ENCODE data around the gene GDPD3. TPM values are rescaled to one million over a fixed set of nuclear protein-coding genes. Genes with fewer than 3 reads are reported as not detected.

GDPD3 gene
- total and polyA plus RNA-seq, 2 experiments from 2014 or later: 0.94 to 1.4 TPM

GRCh38 chr16:30063278-30063892, 50.0 kb downstream of the GDPD3 start:
- no peak for TF ChIP-seq EZH2 (IDR thresholded peaks at IDR 0.05; ENCODE audit: low read depth, unreplicated experiment)
- no peak for TF ChIP-seq STAT1 (IDR thresholded peaks at IDR 0.05; ENCODE audit: unreplicated experiment)
- TF ChIP-seq POLR2AphosphoS5 (IDR thresholded peaks at IDR 0.05; ENCODE audit: low read depth): no peak
- no peak for TF ChIP-seq CREB1 (CRISPR knock-in tag; IDR thresholded peaks at IDR 0.05; ENCODE audit: low read depth)
- no peak for TF ChIP-seq REST (IDR thresholded peaks at IDR 0.05; ENCODE audit: unreplicated experiment)
- TF ChIP-seq ETS1 (IDR thresholded peaks at IDR 0.05): no peak
- no peak for TF ChIP-seq ZNF114 (CRISPR knock-in tag; IDR thresholded peaks at IDR 0.05)
- no peak for TF ChIP-seq CTCF (conservative IDR thresholded peaks at IDR 0.05; ENCODE audit: low read depth in 2 of 2)
- no peak for TF ChIP-seq NANOG (IDR thresholded peaks at IDR 0.05; ENCODE audit: borderline replicate concordance)
- no peak for TF ChIP-seq ZNF462 (CRISPR knock-in tag; IDR thresholded peaks at IDR 0.05)
- TF ChIP-seq EZH2phosphoT487 (IDR thresholded peaks at IDR 0.05; ENCODE audit: unreplicated experiment): no peak
- TF ChIP-seq ZNF331 (CRISPR knock-in tag; IDR thresholded peaks at IDR 0.05; ENCODE audit: low read depth): no peak
- TF ChIP-seq JUNB (IDR thresholded peaks at IDR 0.05; ENCODE audit: unreplicated experiment): no peak
- peak overlapping the region; percentile 84 for H2AFZ ChIP-seq
- ATAC-seq (no peak), DNase-seq (ENCODE audit: low spot score) (no peak)
- H3K79me2 ChIP-seq (replicated peaks; ENCODE audit: insufficient read depth): peaks cover 27% of the 10 kb centered on the region
- no peaks in the 10 kb centered on the region for H3K27me3 ChIP-seq (ENCODE audit: insufficient read depth)
- 0 out of 2 replicates have a peak overlapping the region, but pooled peaks have one; percentile 96 for H3K27ac ChIP-seq (ENCODE audit: low read depth)
- peaks cover 19% of the 10 kb centered on the region; the same call in 1 of the 2 replicates for H4K20me1 ChIP-seq (replicated peaks; ENCODE audit: insufficient read depth)
- Mint-ChIP-seq H3K4me3 (peak overlapping the region; percentile 96), H3K9me3 (no peaks in the 10 kb centered on the region; the same call in 2 of the 3 replicates), H3K27me3 (ENCODE audit: insufficient read depth, low read depth, poor library complexity) (peaks cover 24% of the 10 kb centered on the region), H3K4me1 (peaks cover 23% of the 10 kb centered on the region), H3K36me3 (ENCODE audit: low read depth) (peaks cover 23% of the 10 kb centered on the region), H3K27ac (no peak overlapping the region)
- peaks cover 8% of the 10 kb centered on the region for H3K36me3 ChIP-seq (ENCODE audit: insufficient read depth)
- peaks cover 30% of the 10 kb centered on the region for H3F3A ChIP-seq (replicated peaks; ENCODE audit: low read depth)
- no peaks in the 10 kb centered on the region for H3K9me2 ChIP-seq (ENCODE audit: insufficient read depth)
- peak overlapping the region; percentile 97 for H3K4me3 ChIP-seq
- peak overlapping the region; percentile 99 for H3K4me2 ChIP-seq
- H3K4me1 ChIP-seq (ENCODE audit: insufficient read depth): peaks cover 11% of the 10 kb centered on the region
